ENCODE data around the gene LYPD6B.

The LYPD6B gene

GRCh38 chr2:149039213-149039724, 770 bp downstream of the LYPD6B start:
- DNase-seq: no peak

- DNase-seq: no peak
Observed at GRCh38 chr2:149040451-149040850, 2.0 kb downstream of the LYPD6B start.

- no peak for DNase-seq
Observed at GRCh38 chr2:149041482-149041881, 3.0 kb downstream of the LYPD6B start.

- DNase-seq: no peak
Observed at GRCh38 chr2:149042881-149043280, 4.4 kb downstream of the LYPD6B start.

- DNase-seq: no peak
Observed at GRCh38 chr2:149044500-149044899, 6.0 kb downstream of the LYPD6B start.

- DNase-seq: no peak
Observed at GRCh38 chr2:149047118-149047517, 8.6 kb downstream of the LYPD6B start.

- DNase-seq: no peak
Observed at GRCh38 chr2:149049142-149049541, 10.6 kb downstream of the LYPD6B start.

GRCh38 chr2:149050188-149050587, 11.7 kb downstream of the LYPD6B start:
- DNase-seq: no peak

GRCh38 chr2:149055751-149056150, 17.3 kb downstream of the LYPD6B start:
- no peak for DNase-seq

- no peak for DNase-seq
Observed at GRCh38 chr2:149056541-149057255, 18.2 kb downstream of the LYPD6B start.

- DNase-seq: no peak
Observed at GRCh38 chr2:149057401-149057800, 18.9 kb downstream of the LYPD6B start.

GRCh38 chr2:149058936-149059335, 20.4 kb downstream of the LYPD6B start:
- no peak for DNase-seq

- DNase-seq: no peak
Observed at GRCh38 chr2:149059822-149060221, 21.3 kb downstream of the LYPD6B start.

- no peak for DNase-seq
Observed at GRCh38 chr2:149061133-149061745, 22.7 kb downstream of the LYPD6B start.

- no peak for DNase-seq
Observed at GRCh38 chr2:149062531-149062930, 24.0 kb downstream of the LYPD6B start.

- no peak for DNase-seq
Observed at GRCh38 chr2:149063177-149063576, 24.7 kb downstream of the LYPD6B start.

- no peak for DNase-seq
Observed at GRCh38 chr2:149064365-149064841, 25.9 kb downstream of the LYPD6B start.

GRCh38 chr2:149064856-149065630, 26.5 kb downstream of the LYPD6B start:
- DNase-seq: no peak

- no peak for DNase-seq
Observed at GRCh38 chr2:149068225-149068995, 29.9 kb downstream of the LYPD6B start.

- no peak for DNase-seq
Observed at GRCh38 chr2:149068996-149069888, 30.7 kb downstream of the LYPD6B start.

Data from anterior cingulate cortex (tissue), 58 donors.